NK-92 (cell line): ENCODE measurements around the gene PGAM1.
A peak's percentile ranks its signal among the peaks of the same experiment; 100 is the strongest.
"Not testable (repeated sequence)": the region's sequence is repeated elsewhere in the genome, so short reads cannot be mapped to it uniquely, and the experiment has no call there.

Experiments
- DNase-seq: peaks from one replicate; lab custom pipeline; 2025; ENCODE audit not compliant: unreplicated experiment; lab: John Stamatoyannopoulos, UW

PGAM1 gene

GRCh38 chr10:97425964-97426775 lies at the start of gene PGAM1:
Gene PGAM1 (plus strand): TSS chr10:97426191. CDS start chr10:97426308, 117 bp downstream.
- DNase-seq = peak; percentile 73

- DNase-seq = no peak
Observed at GRCh38 chr10:97376413-97376812, 49.6 kb upstream of the PGAM1 start.

GRCh38 chr10:97378933-97379921 lies 46.8 kb upstream of the PGAM1 start:
- no peak for DNase-seq

GRCh38 chr10:97380516-97380915 lies 45.5 kb upstream of the PGAM1 start:
- DNase-seq = no peak

GRCh38 chr10:97381626-97382025 lies 44.4 kb upstream of the PGAM1 start:
- DNase-seq = no peak

- no peak for DNase-seq
Observed at GRCh38 chr10:97383159-97383558, 42.8 kb upstream of the PGAM1 start.

- DNase-seq = no peak
Observed at GRCh38 chr10:97384156-97384555, 41.8 kb upstream of the PGAM1 start.

GRCh38 chr10:97384641-97385040 lies 41.4 kb upstream of the PGAM1 start:
- no peak for DNase-seq

- DNase-seq = no peak
Observed at GRCh38 chr10:97385565-97385964, 40.4 kb upstream of the PGAM1 start.

GRCh38 chr10:97388152-97388551 lies 37.8 kb upstream of the PGAM1 start:
- no peak for DNase-seq

GRCh38 chr10:97390091-97390490 lies 35.9 kb upstream of the PGAM1 start:
- no peak for DNase-seq

- DNase-seq = no peak
Observed at GRCh38 chr10:97393034-97393573, 32.9 kb upstream of the PGAM1 start.

GRCh38 chr10:97396056-97396455 lies 29.9 kb upstream of the PGAM1 start:
- no peak for DNase-seq

GRCh38 chr10:97399843-97400545 lies 26.0 kb upstream of the PGAM1 start:
- no peak for DNase-seq

- peak; percentile 9 for DNase-seq
Observed at GRCh38 chr10:97400665-97401454, 25.1 kb upstream of the PGAM1 start, which contains the start of gene RRP12. Gene RRP12 (minus strand): TSS chr10:97401340. CDS start chr10:97401231, 109 bp downstream.

GRCh38 chr10:97401455-97401919 lies 24.5 kb upstream of the PGAM1 start:
- no peak for DNase-seq

- DNase-seq = no peak
Observed at GRCh38 chr10:97404044-97404443, 21.9 kb upstream of the PGAM1 start.

- no peak for DNase-seq
Observed at GRCh38 chr10:97406064-97406463, 19.9 kb upstream of the PGAM1 start.

GRCh38 chr10:97406483-97406882 lies 19.5 kb upstream of the PGAM1 start:
- DNase-seq = not testable (repeated sequence)
